Erythroblast (primary cell): ENCODE data around the gene BEND5.

Experiments used
- DNase-seq, 2 experiments: peaks; one replicate each; lab custom pipeline; 2025; lab: John Stamatoyannopoulos, UW
- GATA1 ChIP-seq: IDR thresholded peaks from 2 replicates; pipeline ENCODE4 v1.6.1; 2011; ENCODE audit warnings: low read depth, mild to moderate bottlenecking, control low read depth, low read length, moderate library complexity
- POLR2A ChIP-seq: IDR thresholded peaks from 2 replicates; pipeline ENCODE4 v1.6.1; 2011; ENCODE audit warnings: mild to moderate bottlenecking, low read length

The BEND5 gene

DNA sequence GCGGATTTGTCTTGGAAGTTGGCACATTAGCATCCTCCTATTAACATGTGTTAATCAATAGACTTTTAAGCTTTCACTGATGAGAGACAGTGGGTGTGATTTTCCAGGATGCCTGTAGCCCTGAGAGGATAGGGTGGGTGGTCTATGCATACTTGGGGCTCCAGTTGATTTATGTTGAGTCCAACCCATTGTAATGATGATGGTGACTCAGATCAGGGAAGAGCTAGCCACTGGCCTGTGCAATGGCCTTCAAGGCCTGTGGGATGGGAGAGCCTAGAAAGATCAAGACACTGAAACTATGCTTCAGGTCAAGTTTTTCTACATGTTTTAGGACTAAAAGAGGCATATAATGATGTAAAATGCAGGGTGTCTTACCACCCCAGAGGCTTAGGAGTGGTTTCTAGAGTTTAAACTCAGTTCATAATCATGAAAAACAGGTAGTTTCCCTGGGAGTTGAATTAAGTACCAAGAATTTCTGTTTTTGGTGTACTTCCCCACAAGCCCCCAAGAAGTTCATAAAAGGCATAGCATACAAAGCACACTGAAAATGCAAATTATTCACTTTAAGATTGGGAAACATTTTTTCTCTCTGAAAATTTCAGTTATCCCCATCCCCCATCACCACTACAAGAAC, 19.9 kb downstream of the BEND5 start:
- TF ChIP-seq GATA1, result no peak
- TF ChIP-seq POLR2A, result no peak
- DNase-seq, result no peak

DNA sequence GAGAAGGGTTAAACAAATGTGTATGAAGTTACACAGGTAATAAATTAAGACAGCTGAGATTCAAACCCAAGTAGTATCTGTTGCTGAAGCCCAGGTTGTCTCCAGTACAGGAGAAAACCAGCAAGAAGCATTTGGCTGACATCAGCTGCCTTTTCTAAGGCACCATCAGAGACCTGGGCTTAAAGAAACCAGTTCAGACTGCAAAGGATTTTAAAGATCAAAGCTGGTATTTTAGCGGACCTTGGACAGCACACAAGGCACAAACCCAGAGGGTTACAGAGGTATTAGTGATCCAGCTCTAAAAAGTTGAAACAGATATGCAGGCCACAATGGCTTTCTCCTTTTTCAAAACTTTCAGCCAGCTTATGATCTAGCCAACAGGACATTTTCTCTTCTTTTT, 23.4 kb downstream of the BEND5 start:
- no peak for TF ChIP-seq GATA1
- TF ChIP-seq POLR2A, result no peak
- DNase-seq, result no peak

DNA sequence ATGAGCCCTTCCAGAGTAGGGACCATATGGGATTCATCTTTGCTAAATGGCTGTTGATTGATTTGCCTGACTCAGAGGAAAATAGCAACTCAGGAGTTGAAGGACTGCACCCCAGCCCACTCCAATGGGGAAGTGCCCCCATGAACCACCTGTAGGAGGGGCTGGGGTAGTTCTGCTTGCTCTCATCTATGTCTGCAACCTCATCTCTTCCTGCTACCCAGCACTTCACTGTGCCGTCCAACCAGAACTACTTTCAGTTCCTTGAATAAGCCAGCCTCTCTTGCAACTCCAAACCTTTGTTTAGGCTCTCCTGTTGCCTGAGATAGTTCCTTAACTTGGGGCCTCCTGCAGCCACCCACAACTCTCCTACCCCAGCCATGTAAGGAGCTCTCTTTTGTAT, 26.6 kb downstream of the BEND5 start:
- DNase-seq, result no peak
- TF ChIP-seq POLR2A (no peak), GATA1 (no peak)

DNA sequence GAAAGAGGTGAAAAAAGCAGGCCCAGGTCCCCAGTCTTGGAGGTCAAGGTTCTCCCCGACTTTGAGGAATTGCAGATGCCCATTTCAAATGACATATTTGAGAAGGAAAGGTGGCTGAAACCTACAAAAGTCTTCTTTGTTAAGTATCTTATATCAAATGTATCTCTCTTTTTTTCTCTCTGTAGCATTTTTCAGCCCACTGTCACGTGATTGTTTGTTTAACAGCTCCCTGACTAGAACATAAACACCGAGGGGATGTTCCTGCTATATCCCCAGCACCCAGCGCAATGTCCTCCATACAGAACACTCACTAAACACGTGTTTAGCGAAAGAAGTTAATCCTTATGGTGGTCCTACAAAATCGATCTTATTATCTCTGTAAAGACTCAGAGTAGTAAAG, 27.6 kb downstream of the BEND5 start:
- DNase-seq, result no peak
- TF ChIP-seq POLR2A (no peak), GATA1 (no peak)

DNA sequence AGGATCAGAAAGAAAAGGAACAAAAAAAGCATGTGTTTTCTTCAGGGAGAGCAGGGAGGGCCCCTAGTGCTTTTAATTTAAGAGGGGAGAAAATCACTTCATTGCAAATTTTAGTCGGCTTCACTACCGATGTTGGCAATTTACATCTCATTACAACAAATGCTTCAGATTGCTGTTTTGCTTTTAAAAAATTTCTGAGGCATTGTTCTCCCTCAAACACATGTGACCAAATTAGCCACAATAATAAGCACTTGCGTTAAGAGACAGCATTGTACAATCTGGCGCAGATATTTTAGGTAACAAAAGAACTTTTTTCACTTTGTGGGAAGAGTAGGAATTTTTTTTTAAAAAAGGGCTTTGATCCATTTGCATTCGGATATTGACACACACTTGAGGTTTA, 29.8 kb downstream of the BEND5 start:
- TF ChIP-seq POLR2A (no peak), GATA1 (no peak)
- no peak for DNase-seq

DNA sequence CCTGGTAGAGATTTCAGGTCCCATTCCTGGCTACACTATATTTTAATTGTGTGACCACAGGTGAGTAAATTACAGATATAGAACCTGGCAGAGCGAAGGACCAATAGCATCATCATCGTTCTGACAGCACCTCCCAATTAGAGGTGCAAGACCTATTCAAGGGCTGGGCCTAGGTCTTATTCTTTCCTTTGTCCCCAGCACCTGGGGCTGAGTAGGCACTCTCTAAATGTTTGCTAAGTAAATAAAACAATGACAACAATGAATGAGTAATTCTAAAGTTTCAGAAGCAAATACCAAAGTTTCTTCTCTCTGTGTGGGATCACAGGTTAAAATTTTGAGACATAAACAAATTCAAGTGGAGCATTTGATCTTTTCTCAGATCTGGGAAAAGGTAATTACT, 32.7 kb downstream of the BEND5 start:
- TF ChIP-seq GATA1, result no peak
- TF ChIP-seq POLR2A, result no peak
- no peak for DNase-seq

DNA sequence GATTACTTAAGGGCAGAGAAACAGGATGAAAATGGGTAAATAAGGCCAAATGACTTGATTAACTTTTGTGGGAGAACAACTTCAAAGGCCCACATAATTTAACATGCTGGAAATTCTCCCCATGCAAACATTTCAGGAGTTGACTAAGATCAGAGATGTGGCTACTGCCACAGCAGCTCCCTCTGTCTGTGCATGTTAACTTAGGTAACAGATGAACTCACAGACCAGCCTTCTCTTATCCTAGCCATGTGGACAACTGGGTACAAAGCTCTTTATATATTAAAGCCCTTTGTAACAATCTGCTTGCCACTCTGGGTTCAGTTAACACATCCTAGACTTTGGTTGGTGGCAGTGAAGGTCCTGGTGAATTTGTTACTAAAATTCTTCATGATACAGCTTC, 33.2 kb downstream of the BEND5 start:
- no peak for DNase-seq
- no peak for TF ChIP-seq POLR2A
- TF ChIP-seq GATA1, result no peak

DNA sequence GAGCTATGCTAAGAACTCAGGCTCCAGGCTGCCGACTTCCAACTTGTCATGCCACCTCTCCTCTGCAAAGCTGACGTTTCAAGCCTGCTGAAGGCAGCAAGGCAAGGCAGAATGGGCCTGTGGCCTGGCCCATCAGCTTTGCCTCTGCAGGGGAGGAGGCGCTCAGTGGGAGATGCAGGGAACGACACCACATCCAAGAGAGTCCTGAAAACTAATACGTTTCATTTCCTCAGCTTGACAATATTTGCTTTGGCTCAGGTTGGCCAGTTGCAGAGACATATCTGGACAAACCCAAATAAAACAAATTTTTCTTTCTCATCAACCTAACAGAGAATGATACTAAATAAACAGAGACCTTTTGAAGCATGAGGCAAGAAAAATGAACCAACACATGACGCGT, 35.3 kb downstream of the BEND5 start:
- TF ChIP-seq GATA1 (no peak), POLR2A (no peak)
- DNase-seq, result no peak

DNA sequence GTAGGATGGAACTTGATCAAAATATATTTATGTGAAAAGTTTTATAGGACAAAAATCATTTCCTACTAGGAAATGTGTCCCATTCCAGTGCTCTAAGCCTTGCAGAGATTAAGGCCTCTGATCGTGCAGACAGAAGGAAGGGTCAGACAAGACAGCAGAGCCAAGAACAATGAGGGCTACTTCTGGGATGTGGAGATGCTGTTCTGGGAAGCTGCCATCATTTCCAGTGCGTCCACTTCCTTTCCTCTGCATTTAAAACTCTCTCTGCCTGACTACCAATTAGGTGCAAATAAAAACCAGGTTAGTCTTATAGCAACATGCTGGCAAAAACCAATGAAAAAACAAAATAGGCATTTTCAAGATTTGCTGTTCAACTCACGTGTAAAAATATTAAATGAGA, 36.1 kb downstream of the BEND5 start:
- DNase-seq, result no peak
- TF ChIP-seq GATA1 (no peak), POLR2A (no peak)

DNA sequence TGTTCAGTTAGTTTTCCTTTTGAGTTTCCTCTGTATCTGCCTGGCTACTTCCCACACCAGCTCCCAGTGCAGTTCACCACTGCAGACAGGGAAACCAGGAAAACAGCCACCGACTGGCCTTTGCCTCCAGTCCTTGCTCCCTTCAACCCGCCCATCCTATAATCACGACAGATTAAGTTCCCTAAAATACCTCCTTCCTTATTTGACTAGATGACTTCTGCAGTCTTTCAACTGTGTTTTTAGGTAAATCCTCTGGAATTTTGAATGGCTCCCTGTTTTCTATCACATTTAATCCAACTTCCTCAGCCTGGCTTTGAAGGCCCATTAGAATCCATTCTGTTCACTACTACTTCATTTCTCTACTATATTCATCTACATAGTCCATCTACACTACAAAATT, 37.6 kb downstream of the BEND5 start:
- DNase-seq, result no peak
- TF ChIP-seq POLR2A (no peak), GATA1 (no peak)

DNA sequence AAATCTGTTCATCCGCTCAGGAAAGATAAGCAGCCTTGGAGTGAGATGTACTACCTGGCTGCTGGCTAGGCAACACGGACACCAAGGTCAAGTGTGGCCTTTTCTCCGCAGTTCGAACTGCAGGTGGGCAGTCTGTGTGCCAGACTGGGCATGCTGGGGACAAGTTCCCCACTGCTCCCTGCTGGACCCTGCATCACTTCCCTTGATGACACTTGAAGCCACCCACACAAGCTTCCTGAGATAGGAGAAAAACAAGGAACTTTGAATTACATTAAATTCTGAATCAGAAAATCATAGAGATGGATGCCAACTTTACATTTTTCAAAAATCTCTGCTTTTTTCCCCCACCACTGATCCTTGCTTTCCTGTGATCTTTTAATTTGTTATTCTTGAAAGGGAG, 38.3 kb downstream of the BEND5 start:
- TF ChIP-seq GATA1 (no peak), POLR2A (no peak)
- DNase-seq, result no peak

DNA sequence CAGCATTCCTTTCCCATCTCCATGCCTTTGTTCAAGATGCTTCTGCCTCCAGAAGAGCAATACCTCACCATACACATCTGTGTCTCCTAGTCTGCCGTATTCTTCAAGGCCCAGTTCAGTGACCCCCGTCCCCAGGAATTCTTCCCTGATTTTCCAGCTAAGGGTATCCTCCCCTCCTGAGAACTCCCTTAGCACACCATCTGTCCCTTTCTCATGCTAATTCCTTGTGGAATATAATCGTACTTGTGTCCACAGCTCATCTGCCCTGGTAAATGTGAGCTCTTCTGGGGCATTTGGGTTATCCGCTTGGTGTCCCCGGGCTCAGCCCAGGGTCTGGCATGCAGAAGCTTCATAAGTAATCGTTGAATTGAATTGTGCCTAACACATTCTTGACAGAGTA, 40.9 kb downstream of the BEND5 start:
- DNase-seq, result no peak
- TF ChIP-seq GATA1, result no peak
- TF ChIP-seq POLR2A, result no peak

DNA sequence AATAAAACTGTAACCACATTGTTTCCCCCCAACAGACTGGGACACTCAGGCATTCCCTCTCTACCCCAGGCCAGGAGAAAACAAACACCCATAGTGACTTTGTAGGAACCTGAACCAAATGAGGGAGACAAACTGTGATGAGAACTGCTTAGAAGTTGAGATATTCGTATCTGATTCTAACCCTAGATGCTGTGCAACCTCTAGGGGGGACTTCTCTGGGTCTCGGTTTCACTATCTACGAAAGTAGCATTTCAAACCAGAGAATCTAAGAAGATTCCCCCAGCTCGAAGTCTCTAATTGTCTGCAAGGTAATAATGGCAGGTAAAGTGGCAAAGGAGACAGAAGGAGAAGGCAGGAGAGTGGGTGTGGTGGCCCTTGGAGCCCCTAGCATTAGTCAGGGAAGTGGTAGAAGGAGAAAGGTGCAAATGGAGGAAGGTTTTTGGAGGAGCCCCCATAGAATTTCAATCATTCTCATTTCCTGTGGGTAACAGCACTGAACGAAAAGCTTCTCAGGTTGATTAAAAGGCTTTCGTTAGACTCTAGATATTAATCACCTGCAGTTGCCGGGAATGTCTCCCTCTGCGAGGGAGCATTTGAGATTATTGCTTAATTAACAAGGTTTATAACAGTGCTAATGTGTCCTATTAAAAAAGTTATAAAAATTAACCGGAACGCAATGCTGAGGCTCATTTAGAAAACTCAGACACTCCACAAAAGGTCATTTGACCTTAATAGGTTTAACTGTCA, 46.4 kb downstream of the BEND5 start:
- no peak for DNase-seq
- no peak for TF ChIP-seq GATA1
- no peak for TF ChIP-seq POLR2A

DNA sequence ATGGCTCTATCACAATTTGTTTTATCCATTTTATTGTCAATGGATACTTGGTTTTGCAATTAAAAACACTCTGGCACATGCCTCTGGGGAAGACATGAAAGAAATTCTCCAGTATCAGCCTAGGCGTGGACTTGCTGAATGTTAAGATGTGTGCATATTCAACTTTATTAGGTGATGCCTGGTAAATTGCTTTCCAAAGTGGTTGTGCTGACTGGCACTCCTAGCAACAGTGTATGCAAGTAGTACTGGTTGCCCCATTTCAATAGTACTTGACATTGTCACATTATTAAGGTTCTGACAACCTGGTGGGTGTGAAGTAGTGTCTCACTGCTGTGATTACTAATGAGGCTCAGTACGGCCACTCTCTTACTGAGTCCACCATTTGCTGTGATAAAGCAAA, 48.1 kb downstream of the BEND5 start:
- DNase-seq, result no peak
- TF ChIP-seq POLR2A, result no peak

DNA sequence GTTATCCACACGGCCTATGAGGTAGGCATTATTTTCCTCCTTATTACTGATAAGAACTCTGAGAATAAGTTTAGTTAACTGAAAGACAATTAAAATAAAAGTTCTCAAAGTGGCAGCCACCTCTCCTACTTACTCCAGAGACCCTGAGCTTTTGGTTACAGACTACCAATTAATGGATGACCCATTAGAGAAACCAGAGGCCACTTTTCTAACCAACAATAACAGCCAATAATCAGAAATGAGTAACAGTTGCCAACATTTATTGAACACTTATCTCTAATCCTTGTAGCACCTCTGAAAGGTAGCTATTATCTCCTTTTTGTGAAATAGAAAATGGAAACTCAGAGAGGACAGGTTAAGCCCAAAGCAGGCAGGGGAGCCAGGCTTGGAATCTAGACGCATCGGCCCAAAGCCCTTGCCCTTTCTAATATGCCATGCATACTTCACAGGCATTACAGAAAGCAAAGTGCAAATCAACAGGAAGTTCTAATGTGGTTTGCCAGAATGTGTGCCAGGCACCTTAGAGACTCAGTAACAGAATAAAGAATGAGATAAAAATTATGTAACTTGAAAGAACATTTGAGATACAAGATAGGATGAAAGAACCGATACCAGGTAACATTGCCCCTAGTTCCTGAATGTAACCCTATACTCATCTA, 50.0 kb downstream of the BEND5 start:
- no peak for DNase-seq
- TF ChIP-seq POLR2A, result no peak
- no peak for TF ChIP-seq GATA1

DNA sequence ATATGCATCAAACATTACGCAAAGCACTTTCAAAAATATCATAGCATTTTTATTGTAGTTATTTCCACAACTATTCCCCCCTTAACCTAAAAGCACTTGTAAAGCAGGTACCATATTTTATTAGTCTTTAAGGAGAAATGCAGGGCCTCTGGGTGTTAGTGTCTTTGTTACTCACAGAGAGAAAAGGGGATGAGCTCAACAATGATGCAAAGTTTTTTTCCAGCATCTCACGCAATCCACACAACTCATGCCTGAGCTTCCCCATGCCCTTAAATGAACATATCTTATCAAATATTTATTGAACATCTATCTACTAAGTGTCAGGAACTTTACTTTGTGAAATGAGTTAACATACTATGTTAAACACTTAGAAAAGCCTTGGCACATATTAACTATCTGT, 50.6 kb downstream of the BEND5 start:
- no peak for TF ChIP-seq POLR2A
- TF ChIP-seq GATA1, result no peak
- DNase-seq, result no peak
